HG03354 (cell line): Measurements from ENCODE around the gene RTL10.
"Not testable (repeated sequence)": the region's sequence is repeated elsewhere in the genome, so short reads cannot be mapped to it uniquely, and the experiment has no call there.

Source experiments
- ATAC-seq: cut with Tn5 transposase; IDR thresholded peaks from one replicate; pipeline ENCODE4 v1.9.1; 2021; ENCODE audit warnings: mild to moderate bottlenecking; ENCODE audit not compliant: unreplicated experiment, poor library complexity, severe bottlenecking

Gene RTL10

DNA sequence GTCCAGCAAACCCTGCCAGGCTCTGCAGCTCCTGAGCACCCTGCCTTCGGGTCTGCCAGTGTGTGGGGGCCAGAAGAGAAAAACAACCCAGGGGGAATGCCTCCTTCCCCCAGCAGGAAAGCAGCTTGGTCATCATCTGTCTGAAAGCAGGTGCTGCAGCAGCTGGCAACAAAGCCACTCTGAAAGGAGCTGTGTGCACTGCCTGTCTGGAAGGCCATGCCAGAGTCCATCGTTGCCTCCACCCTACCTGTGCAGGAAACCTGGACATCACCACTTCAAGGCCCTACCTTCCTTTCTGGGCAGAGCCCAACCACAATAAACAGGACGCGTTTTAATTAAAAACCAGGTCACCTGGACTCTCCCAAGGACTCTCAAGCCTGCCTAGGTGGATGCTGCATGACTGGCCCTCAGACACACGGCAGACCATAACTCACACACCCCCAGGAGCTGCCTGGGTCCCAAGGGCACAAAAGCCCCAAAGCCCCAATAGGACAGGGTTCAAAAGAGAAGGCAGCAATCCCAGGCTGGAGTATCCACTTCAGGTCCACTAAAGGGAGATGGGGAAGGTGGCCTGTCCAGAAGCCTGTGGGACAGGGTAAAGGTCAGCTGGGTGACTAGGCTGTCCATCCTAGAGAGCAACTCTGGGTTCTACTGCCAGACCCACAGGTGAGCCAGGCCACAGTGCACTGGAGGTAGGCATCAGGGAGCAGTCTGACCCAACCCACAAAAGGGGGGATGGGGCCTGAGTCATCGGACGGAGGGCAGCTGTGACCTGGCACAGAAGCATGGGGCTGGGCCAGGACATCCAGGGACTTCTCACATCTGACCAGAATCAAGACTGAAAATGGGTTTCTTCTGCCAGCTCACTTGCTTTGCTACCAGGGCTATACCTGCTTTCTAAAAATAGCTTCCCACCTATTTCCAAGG is 6.1 kb downstream of the RTL10 start:
- ATAC-seq = no peak

DNA sequence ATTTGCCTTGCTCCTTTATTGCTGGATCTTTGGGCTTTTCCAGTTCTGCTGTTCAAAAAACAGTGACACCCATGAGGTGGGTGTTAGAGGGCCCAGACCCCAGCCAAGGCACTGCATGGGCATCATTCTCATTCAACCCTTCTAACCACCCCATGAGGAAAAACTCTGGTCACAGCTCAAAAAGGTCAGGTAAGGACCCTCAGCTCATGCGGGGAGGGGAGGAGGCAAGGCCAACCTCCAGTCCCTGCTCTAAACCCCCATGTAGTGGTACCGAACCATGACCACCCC is 7.4 kb downstream of the RTL10 start:
- no peak for ATAC-seq

DNA sequence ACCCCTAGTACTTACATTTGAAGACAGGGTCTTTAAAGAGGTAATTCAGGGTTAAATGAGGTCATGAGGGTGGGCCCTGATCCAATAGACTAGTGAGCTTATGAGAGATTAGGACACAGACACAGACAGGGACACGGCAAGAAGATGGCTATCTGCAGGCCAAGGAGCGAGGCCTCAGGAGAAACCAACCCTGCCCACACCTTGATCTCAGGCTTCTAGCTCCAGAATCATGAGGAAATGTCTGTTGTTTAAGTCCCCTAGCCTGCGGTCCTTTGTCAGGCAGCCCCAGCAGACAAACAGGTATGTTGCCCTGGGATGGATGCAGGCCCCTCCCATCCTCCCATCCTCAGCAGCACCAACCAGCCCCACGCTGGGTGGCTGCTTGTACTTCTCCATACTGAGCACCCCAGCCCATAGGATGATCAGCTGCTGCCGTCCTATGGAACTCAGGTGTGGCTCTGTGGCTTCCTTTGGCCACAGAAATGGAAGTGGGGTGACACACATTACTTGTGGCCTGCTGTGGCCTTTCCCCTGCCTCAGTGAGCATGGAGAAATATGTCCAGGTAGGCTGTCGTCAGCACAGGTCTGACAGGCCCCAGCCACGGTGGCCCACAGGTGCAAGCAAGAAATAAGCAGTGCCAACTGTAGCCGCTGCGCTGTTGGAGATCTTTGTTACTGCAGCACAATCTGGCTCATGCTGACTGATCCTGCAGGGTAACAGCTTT is 7.9 kb downstream of the RTL10 start:
- ATAC-seq = no peak

- ATAC-seq = no peak
Observed at GRCh38 chr22:19845054-19845722, 9.5 kb downstream of the RTL10 start.

DNA sequence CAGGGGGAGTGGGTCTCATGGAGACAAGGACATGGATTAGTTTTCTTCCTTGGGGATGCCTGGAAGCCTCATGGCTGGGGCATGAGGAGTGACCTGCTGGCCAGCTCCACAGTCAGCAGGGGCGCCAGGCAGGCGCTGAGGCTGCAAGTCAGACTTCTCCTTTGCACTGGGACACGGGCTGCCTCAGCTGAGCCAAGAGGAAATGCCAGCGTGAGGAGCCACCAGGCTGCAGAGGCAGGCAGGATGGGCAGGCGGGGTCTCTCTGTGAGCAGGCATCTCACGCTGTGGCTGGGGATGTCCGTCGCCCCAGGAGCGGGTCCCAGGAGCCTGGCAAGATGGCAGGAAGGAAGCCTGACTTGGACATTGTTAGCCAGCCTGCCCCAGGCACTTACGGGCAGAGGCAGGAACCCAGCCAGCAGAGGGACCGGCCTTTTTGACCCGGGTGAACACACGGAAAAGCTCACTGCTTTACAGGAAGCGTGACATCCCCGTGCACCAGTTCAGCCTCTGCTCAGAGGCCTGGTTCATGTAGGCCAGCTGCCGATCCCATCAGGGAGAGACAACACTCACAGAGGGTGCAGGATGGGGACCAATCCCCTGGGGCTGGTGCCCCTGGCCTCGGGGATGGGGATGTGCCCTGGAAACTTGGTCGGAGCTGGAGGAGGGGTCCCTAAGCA is 10.2 kb downstream of the RTL10 start:
- no peak for ATAC-seq

DNA sequence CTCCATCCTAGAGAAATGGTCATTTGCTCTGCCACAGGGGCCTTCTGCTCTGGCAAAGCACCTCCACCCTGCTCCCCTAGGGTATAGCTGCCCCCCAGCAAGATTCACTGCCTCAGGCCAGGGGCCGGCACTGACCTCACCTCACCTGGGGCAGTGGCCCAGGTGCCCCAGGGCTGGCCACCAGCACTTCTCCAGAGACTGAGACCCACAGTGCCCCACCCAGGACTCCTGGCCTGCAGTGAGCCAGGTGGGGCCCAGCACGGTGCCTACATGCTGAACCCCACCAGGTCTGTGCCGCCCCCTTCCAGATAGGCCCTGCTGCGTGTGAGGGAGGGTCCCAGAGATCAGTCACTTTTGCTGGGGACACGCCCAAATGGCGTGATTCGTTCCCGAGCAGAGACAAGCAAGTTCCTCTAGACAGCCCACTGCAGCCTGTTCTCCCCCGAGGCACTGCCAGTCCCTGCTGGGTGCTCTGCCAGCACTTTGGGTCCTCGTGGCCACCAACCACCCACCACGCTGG is 10.8 kb downstream of the RTL10 start:
- no peak for ATAC-seq

DNA sequence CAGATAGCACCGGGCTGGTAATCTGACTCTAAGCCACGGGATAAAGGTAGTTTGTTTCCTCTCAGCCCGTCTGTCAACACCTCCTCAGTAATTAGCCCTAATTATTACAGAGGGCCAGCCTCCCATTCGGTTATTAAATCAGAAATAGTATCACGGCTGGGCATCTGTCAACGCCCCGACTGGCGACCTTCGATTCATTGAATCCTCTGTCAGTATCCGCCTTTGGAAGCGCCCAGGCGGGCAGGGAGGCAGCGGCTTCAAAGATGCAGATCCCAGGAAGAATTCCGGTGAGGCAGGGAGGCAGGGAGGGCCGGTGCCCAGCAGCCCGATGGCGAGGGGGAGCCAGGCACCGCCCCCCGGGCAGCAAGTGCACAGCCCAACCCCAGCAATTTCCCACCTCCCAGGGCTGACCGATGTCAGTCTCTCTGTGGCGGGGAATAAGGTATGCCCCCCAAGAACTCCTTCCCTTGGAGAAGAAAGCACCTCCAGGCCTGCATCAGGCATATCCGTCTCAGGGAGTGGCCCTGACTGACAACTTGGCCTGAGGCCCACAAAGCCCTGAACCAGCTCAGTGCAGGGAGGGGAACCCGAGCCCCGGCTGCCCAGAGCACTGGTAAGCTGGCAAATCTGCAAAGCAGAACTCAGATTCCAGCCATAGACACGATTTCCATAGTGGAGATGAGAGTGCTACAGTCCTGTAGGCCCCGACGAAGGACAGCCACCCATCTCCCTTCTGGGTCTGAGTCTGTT is 11.4 kb downstream of the RTL10 start:
- no peak for ATAC-seq

DNA sequence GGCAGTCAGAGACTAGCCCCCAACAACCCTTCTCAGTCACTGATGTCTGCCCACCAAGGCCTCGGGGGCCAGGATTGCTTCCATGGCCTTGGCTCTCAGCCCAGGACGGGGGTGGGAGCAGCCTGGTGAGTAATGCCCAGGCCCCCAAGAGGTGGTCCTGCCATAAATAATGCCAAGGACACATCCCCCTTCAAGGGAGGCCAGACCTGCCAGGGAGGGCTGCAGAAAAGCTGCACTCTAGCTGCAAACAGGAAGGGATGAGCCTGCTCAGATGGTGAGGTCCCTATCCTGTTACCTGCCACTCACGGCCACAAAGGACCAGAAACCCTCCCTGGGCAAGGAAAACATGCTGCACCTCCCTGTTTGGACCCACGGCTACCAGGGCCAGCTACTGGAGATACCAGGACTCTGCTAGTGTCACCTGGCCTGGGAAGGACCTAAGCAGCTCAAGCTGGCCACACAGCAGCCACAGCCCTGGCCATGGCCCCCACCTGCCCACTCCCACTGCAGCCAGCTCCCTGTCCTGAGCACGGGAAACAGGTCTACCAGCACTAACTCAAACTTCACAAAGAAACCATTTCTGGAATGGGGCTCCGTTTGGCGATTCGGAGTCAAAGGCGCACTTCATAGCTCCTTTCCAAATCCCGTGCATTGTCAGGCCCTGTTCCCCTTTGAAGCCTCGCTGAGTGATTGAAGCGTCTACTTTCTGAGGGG is 12.1 kb downstream of the RTL10 start:
- no peak for ATAC-seq

DNA sequence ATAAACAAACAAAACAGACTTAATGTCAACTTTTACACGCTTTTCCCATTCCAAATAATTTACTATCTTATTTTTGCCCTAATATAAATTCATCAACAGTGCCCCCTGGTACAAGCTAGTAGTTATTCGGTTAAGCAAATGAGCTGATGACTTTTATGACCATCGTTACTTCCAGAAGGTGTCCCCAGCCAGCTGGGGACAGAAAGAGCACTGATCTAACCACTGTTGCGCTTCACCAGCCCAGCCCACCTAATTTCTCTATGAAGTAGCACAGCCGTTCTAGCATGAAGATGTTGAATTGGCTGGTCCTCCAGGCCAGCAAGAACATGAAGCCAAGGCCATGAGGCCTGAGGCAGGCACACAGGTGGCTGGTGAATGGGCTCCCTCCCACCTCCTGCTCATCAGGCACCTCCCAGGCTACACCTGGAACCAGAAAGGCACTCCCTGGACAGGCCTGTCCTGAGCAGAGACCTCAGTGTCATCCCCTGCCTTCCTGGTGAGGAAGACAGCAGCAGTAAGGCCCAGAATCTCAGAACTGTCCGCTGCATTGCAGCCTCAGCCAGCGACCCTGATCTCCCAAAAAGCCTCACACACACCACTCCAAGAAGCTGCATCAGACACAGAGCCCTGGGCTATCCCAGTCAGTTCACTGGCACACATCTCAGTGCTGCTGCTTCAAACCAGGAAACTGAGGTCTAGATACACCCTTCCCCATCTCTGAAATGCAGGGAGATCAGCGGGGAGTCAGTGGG is 12.9 kb downstream of the RTL10 start:
- no peak for ATAC-seq

- no peak for ATAC-seq
Observed at GRCh38 chr22:19840955-19841640, 13.6 kb downstream of the RTL10 start.

GRCh38 chr22:19840059-19840458 is 14.6 kb downstream of the RTL10 start:
- no peak for ATAC-seq

DNA sequence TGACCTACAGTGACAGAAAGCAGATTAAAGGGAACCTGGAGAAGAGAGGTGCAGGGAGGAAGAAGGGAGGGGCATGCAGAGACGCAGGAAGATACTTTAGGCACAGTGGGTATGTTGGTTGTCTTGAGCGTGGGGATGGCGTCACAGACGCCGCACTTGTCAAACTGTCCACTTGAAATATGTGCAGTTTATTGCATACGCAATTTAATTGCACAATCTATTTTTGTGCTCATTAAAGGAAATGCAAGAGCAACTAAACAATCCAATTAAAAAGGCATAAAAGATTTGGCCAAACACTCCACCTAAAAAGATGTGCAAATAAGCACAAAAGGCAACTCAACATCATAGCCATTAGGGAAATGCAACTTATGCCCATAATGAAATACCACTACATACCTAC is 16.8 kb downstream of the RTL10 start:
- no peak for ATAC-seq

DNA sequence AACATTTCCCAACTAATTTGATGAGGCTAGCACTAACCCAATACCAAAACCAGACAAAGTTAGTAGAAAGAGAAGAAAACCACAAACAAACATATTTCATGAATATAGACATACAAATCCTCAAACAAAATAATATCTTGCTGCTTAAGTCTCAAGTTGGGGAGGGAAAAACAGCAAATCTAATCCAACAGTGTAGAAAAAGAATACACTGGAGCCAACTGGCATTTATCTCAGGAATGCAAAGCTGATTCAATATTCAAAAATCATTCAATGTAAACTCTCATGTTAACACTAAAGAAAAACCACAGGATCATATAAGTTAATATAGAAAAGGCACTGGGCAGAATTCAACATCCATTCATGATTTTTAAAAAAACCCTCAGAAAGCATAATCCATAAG is 18.2 kb downstream of the RTL10 start:
- no peak for ATAC-seq

- no peak for ATAC-seq
Observed at GRCh38 chr22:19834599-19834998, 20.1 kb downstream of the RTL10 start.

DNA sequence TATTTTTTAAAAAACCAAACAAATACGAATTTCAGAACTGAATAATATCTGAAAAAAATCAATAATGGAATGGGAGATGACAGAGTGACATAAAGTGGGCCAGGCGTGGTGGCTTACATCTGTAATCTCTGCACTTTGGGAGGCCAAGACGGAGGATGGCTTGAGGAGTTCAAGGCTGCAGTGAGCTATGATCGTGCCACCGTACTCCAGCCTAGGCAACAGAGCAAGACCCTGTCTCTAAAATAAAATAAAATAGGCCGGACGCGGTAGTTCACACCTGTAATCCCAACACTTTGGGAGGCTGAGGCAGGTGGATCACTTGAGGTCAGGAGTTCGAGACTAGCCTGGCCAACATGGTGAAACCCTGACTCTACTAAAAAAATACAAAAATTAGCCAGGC is 21.3 kb downstream of the RTL10 start:
- not testable (repeated sequence) for ATAC-seq

- ATAC-seq = no peak
Observed at GRCh38 chr22:19832476-19833108, 22.1 kb downstream of the RTL10 start.

DNA sequence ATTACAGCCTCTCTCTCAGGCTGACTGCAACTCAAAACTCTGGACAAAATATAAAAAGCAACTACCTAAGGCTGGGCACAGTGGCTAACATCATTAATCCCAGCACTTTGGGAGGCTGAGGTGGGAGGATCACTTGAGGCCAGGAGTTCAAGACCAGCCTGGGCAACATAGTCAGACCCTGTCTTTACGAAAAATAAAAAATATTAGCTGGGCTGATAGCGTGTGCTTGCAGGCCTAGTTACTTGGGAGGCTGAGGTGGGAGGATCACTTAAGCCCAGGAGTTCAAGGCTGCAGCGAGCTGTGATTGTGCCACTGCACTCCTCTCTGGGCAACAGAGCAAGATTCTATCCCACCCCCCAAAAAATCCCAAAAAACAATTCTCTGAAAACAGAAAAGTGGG is 22.7 kb downstream of the RTL10 start:
- ATAC-seq = not testable (repeated sequence)
